ENCODE data around the gene UBXN2A.

DNA sequence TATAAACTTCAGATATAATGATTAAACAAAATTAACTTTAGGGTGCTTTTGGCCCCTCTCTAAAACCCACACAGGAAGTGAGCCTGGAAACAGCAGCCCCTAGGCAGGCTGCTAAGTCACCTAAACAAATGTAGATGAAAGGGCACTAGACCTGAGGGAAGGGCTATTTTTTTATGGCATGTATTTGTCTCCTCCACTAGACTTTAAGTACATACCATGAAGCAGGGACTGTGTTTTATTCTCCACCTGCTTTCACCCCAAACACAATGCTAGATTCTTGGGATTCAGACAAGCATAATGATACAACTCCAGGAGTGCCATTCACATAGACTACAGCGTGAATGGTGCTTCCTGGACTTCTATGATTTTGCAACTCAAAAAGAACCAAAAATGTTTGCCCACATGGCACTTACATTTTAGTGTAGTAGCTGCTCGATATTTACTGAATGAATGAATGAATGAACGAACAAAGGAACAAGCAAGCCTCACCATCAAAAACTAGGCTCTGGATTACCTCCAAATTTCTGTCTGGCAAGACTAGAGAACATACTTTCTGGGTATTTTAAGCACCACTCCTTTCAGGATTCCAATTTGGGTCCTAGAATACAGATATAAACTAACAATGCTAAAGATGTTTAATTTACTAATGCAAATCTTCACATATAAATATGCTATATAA, 23.4 kb upstream of the UBXN2A start:
- TF ChIP-seq, protein P1, sequence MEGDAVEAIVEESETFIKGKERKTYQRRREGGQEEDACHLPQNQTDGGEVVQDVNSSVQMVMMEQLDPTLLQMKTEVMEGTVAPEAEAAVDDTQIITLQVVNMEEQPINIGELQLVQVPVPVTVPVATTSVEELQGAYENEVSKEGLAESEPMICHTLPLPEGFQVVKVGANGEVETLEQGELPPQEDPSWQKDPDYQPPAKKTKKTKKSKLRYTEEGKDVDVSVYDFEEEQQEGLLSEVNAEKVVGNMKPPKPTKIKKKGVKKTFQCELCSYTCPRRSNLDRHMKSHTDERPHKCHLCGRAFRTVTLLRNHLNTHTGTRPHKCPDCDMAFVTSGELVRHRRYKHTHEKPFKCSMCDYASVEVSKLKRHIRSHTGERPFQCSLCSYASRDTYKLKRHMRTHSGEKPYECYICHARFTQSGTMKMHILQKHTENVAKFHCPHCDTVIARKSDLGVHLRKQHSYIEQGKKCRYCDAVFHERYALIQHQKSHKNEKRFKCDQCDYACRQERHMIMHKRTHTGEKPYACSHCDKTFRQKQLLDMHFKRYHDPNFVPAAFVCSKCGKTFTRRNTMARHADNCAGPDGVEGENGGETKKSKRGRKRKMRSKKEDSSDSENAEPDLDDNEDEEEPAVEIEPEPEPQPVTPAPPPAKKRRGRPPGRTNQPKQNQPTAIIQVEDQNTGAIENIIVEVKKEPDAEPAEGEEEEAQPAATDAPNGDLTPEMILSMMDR (IDR thresholded peaks at IDR 0.05), result no peak
- TF ChIP-seq POLR2A (IDR thresholded peaks at IDR 0.05), result no peak
